Osteocyte (in vitro differentiated cells): Measurements from ENCODE around the gene TCEAL2. TPM values are rescaled to one million over a fixed set of nuclear protein-coding genes. Genes with fewer than 3 reads are reported as not detected.
"Not testable (repeated sequence)": the region's sequence is repeated elsewhere in the genome, so short reads cannot be mapped to it uniquely, and the experiment has no call there.

Experiments used
- DNase-seq: peaks from one replicate; pipeline ENCODE4 v3.0.0; 2021; ENCODE audit warnings: mixed read lengths; ENCODE audit not compliant: unreplicated experiment; ENCODE audit errors: extremely low spot score
- H3K27ac Mint-ChIP-seq: one replicate; pipeline ENCODE4 v1.8.0; 2021; ENCODE audit warnings: mild to moderate bottlenecking, mixed read lengths; ENCODE audit not compliant: unreplicated experiment
- H3K27me3 Mint-ChIP-seq: one replicate; pipeline ENCODE4 v1.8.0; 2021; ENCODE audit warnings: mixed read lengths; ENCODE audit not compliant: unreplicated experiment
- H3K36me3 Mint-ChIP-seq: one replicate; pipeline ENCODE4 v1.8.0; 2021; ENCODE audit warnings: mixed read lengths; ENCODE audit not compliant: unreplicated experiment
- H3K4me1 Mint-ChIP-seq: one replicate; pipeline ENCODE4 v1.8.0; 2021; ENCODE audit warnings: mixed read lengths; ENCODE audit not compliant: unreplicated experiment
- H3K4me3 Mint-ChIP-seq: one replicate; pipeline ENCODE4 v1.8.0; 2021; ENCODE audit warnings: mild to moderate bottlenecking, moderate library complexity, mixed read lengths; ENCODE audit not compliant: unreplicated experiment
- H3K9me3 Mint-ChIP-seq: one replicate; pipeline ENCODE4 v1.8.0; 2021; ENCODE audit warnings: mixed read lengths; ENCODE audit not compliant: unreplicated experiment
- long read RNA-seq: library from polyadenylated mRNA; unstranded; transcript quantifications from one replicate; pipeline ENCODE4 v2.0.0, GENCODE V29; 2021
- total RNA-seq: library from RNA; stranded (reverse); gene quantifications from 2 replicates; pipeline ENCODE4 v1.2.1, GENCODE V29; 2021
- TF ChIP-seq, protein P1 (sequence below): fragments of 200-600 bp; sonication (generic); IDR thresholded peaks from 2 replicates; pipeline ENCODE4 v1.5.0; 2021; ENCODE audit warnings: antibody characterized with exemption, mild to moderate bottlenecking, moderate library complexity

TCEAL2 gene
- total RNA-seq = not detected in 2 replicates
- long read RNA-seq = 0 reads

DNA sequence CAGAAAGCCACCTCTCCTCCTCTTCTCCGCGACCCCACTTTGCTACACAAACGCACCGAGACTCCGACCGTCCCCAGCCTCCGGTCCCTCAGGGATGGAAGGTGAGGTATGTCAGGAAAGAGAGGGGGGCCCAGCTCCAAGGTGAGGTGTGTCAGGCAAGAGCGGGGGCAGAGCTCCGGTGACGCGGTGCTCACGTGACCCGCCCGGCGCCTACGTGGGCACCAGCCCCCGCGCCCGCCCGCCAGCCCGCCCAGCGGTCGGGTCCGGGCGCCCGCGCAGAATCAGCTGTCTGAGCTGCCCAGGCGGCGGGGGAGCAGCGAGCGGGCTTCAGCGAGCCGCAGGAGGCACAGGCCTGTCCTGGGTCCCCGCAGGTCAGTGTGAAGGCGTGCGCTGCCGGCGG is at the start of gene TCEAL2:
Gene TCEAL2 (plus strand): TSS at position 244 of the 400 bp plus-strand sequence. CDS start 1,152 bp downstream, outside the sequence.
- not testable (repeated sequence) for H3K36me3 Mint-ChIP-seq, H3K4me1 Mint-ChIP-seq, H3K9me3 Mint-ChIP-seq, H3K27ac Mint-ChIP-seq, H3K4me3 Mint-ChIP-seq, DNase-seq
- peaks cover 18% of the 10 kb centered on the region for H3K27me3 Mint-ChIP-seq

DNA sequence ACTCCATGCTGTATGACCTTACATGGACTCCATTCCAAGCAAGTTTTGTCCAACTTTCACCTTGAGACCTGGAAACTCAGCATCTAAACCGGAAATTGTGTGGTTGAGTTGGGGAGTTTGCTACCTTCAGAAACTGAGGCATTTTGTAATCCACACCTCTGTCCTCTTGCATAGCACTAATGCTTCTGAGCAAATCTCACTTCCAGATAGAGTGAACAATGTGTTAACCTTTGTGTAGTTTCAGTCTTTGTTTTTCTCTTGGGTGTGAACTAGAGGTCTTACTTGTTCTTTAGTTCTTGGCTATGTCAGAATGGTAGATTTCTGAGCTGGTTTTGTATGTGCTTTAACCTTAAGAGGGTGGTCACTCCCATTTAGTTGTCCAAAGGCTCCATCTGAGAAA is 48.1 kb upstream of the TCEAL2 start:
- Mint-ChIP-seq H3K9me3 (peaks cover 10% of the 10 kb centered on the region), H3K27ac (no peak overlapping the region), H3K36me3 (no peaks in the 10 kb centered on the region), H3K4me3 (no peak overlapping the region), H3K4me1 (no peaks in the 10 kb centered on the region), H3K27me3 (no peaks in the 10 kb centered on the region)
- DNase-seq = no peak
- TF ChIP-seq, protein P1, sequence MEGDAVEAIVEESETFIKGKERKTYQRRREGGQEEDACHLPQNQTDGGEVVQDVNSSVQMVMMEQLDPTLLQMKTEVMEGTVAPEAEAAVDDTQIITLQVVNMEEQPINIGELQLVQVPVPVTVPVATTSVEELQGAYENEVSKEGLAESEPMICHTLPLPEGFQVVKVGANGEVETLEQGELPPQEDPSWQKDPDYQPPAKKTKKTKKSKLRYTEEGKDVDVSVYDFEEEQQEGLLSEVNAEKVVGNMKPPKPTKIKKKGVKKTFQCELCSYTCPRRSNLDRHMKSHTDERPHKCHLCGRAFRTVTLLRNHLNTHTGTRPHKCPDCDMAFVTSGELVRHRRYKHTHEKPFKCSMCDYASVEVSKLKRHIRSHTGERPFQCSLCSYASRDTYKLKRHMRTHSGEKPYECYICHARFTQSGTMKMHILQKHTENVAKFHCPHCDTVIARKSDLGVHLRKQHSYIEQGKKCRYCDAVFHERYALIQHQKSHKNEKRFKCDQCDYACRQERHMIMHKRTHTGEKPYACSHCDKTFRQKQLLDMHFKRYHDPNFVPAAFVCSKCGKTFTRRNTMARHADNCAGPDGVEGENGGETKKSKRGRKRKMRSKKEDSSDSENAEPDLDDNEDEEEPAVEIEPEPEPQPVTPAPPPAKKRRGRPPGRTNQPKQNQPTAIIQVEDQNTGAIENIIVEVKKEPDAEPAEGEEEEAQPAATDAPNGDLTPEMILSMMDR = no peak

DNA sequence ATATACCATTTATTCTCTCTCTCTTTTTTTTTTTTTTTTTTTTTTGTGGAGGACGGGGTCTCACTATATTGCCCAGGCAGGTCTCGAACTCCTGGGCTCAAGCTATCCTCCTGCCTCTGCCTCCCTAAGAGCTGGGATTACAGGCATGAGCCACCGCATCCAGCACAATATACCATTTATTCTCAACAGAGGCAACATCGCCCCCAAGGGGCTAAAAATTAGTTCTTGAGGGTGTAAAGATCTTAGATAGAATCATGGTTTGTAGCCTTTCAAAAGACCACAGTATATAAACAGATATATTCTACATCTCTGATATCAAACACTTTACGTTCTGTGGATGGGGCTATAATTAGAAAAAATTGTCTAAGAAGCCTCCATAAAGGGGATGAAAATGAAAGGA is 39.8 kb upstream of the TCEAL2 start:
- H3K27me3 Mint-ChIP-seq = no peaks in the 10 kb centered on the region
- peaks cover 6% of the 10 kb centered on the region for H3K9me3 Mint-ChIP-seq
- TF ChIP-seq, protein P1 = no peak
- no peak for DNase-seq
- H3K4me1 Mint-ChIP-seq = no peaks in the 10 kb centered on the region
- H3K4me3 Mint-ChIP-seq = no peak overlapping the region
- no peak overlapping the region for H3K27ac Mint-ChIP-seq
- H3K36me3 Mint-ChIP-seq = no peaks in the 10 kb centered on the region

DNA sequence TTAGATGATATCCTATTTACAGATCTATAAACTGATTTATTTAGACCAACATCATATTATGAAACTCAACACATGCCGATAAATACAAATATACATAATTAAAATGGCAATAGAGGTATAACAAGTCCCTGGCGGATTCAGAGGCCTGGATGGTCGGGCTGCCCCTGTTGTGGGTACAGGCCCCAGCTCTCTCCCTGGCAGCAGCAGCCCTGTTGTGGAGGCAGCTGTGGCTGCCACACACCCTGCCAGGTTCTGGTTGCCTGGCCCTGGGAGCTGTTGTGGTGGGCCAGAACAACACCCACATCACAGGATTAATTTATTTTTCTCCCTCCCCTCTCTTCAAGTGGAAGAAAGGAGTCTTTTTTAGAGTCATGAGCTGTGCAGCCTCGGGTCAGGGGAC is 12.1 kb upstream of the TCEAL2 start:
- no peak overlapping the region for H3K4me3 Mint-ChIP-seq
- peaks cover 24% of the 10 kb centered on the region for H3K9me3 Mint-ChIP-seq
- TF ChIP-seq, protein P1 = no peak
- no peaks in the 10 kb centered on the region for H3K4me1 Mint-ChIP-seq
- H3K36me3 Mint-ChIP-seq = no peaks in the 10 kb centered on the region
- no peak overlapping the region for H3K27ac Mint-ChIP-seq
- no peaks in the 10 kb centered on the region for H3K27me3 Mint-ChIP-seq
- DNase-seq = no peak

DNA sequence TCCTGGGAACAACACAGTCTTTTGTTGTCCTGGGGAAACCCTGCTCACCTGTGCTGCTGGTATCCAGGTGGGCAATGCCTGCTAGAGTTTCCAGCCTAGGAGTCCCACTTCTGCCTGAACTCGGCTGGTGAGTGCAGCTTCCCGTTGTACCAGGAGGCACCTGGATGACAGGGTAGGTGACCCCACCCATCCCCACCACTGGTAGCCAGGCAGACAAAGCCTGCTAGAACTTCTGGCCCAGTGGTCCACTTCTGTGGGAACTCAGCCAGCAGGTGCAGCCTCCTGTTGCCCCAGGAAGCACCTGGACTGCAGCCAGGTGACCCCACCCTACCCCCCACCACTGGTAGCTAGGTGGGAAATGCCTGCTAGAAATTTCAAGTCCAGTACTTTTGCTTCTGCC is 9.7 kb upstream of the TCEAL2 start:
- no peaks in the 10 kb centered on the region for H3K4me1 Mint-ChIP-seq
- H3K9me3 Mint-ChIP-seq = peaks cover 26% of the 10 kb centered on the region
- no peak overlapping the region for H3K4me3 Mint-ChIP-seq
- no peak overlapping the region for H3K27ac Mint-ChIP-seq
- no peaks in the 10 kb centered on the region for H3K27me3 Mint-ChIP-seq
- no peak for DNase-seq
- H3K36me3 Mint-ChIP-seq = no peaks in the 10 kb centered on the region
- TF ChIP-seq, protein P1 = no peak

DNA sequence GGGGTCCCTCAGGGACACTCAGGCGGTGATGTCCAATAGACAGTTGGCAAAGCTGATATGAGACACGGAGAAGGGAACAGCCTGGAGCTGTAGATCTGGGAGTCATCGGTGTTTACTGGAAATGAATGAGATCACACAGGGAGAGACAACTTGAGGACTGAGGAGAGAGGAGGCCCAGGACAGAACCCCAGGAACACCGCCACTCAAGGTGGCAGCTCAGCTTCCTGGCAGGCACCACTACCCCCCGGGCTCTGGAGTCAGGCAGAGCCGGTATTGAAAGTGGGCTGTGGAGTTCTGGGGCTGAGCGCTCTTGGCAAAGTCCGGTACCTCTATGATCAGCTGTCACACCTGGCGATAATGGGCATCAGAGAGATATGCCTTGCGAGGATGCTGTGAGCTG is 465 bp upstream of the TCEAL2 start:
- DNase-seq, H3K9me3 Mint-ChIP-seq, H3K27ac Mint-ChIP-seq, H3K4me3 Mint-ChIP-seq, H3K36me3 Mint-ChIP-seq, H3K4me1 Mint-ChIP-seq: not testable (repeated sequence)
- H3K27me3 Mint-ChIP-seq = peaks cover 18% of the 10 kb centered on the region

DNA sequence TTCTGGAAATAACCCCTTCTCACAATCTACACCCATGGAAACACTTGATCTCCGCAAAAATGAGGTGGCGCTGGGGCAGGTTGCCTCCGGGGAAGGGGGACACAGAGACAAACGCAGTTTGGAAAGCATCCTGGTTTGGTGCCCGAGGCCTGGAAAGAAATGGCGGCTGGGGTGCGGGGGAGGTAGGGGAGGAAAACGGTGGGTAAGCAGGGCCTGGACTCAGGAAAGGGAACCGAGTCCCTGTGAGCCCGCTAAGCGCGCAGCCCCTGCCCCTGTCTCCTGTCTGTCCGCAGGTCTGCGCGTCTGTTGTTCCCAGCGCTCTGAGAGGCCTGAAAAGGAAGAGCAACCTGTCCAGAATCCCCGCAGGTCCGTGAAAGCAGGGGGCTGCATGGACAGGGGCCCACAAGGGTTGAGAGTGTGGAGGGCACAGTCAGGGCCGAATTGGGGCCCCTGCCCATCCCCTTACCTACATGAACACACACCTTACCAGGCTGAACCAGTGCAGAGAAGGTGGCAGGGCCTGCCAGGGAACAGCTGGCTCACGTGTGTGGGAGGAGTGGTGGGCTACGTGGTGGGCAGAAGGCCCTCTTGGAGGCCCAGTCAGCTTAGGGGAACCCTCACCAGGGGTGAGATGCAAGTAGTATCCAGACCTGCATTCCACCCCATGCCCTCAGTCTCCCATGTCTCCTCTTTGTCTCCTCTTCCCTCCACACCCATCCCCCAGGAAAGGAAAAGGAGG is 770 bp downstream of the TCEAL2 start:
- H3K4me1 Mint-ChIP-seq, H3K36me3 Mint-ChIP-seq, H3K27ac Mint-ChIP-seq, H3K4me3 Mint-ChIP-seq, H3K9me3 Mint-ChIP-seq, DNase-seq: not testable (repeated sequence)
- H3K27me3 Mint-ChIP-seq = peaks cover 18% of the 10 kb centered on the region
